HepG2 (cell line): ENCODE measurements around the gene RSL1D1. TPM values are rescaled to one million over a fixed set of nuclear protein-coding genes. Genes with fewer than 3 reads are reported as not detected.

ENCODE experiments used
- CENPX ChIP-seq: sonication (generic); formaldehyde crosslinking; IDR thresholded peaks from 2 replicates; pipeline ENCODE4 v1.9.0; 2021; ENCODE audit warnings: mild to moderate bottlenecking, missing genetic modification reagents, moderate library complexity
- FOXP4 ChIP-seq: sonication (generic); formaldehyde crosslinking; IDR thresholded peaks from 2 replicates; pipeline ENCODE4 v1.4.0; 2020; ENCODE audit warnings: missing genetic modification reagents
- HNRNPL ChIP-seq: fragments of 200-400 bp; formaldehyde crosslinking; IDR thresholded peaks from 2 replicates; pipeline ENCODE4 v1.6.1; 2017; ENCODE audit warnings: mild to moderate bottlenecking, low read depth, low read length
- KLF6 ChIP-seq: IDR thresholded peaks from 2 replicates; pipeline ENCODE4 v1.8.0; 2016; ENCODE audit warnings: missing biosample characterization, missing genetic modification reagents
- MEF2D ChIP-seq: sonication (generic); formaldehyde crosslinking; IDR thresholded peaks from 2 replicates; pipeline ENCODE4 v1.5.1; 2020; ENCODE audit warnings: mild to moderate bottlenecking, missing genetic modification reagents
- PHF20 ChIP-seq: sonication (generic); formaldehyde crosslinking; IDR thresholded peaks from 2 replicates; pipeline ENCODE4 v1.5.0; 2020; ENCODE audit warnings: mild to moderate bottlenecking, missing genetic modification reagents
- TEF ChIP-seq: sonication (generic); formaldehyde crosslinking; IDR thresholded peaks from 2 replicates; pipeline ENCODE4 v1.5.0; 2020; ENCODE audit warnings: missing genetic modification reagents
- ZNF10 ChIP-seq: sonication (generic); formaldehyde crosslinking; IDR thresholded peaks from 2 replicates; pipeline ENCODE4 v1.4.0; 2020; ENCODE audit warnings: mild to moderate bottlenecking, low read depth, missing genetic modification reagents, borderline replicate concordance
- ZNF275 ChIP-seq: sonication (generic); formaldehyde crosslinking; IDR thresholded peaks from 2 replicates; pipeline ENCODE4 v1.8.0; 2022; ENCODE audit warnings: missing genetic modification reagents, mild to moderate bottlenecking, inconsistent platforms, borderline replicate concordance
- ZNF503 ChIP-seq: sonication (generic); formaldehyde crosslinking; IDR thresholded peaks from 2 replicates; pipeline ENCODE4 v1.4.0; 2020; ENCODE audit warnings: missing genetic modification reagents
- ZNF747 ChIP-seq: sonication (generic); formaldehyde crosslinking; IDR thresholded peaks from 2 replicates; pipeline ENCODE4 v1.8.1; 2023; ENCODE audit warnings: missing genetic modification reagents, mild to moderate bottlenecking, borderline replicate concordance
- polyA plus RNA-seq, 8 experiments: library from polyadenylated mRNA; depleted of rRNA in 3 of 8; stranded (reverse) in 7 of 8; unstranded in 1 of 8; fragments of >200 nt; fragmentation: Illumina TruSeq in 4 of 8; extraction: Trizol in 4 of 8; gene quantifications; 2 replicates each; pipeline versions ENCODE4 v1.2.1 to v1.2.3, GENCODE V29; 2011 to 2016; ENCODE audit warnings: low read depth in 4 of 8, missing spikeins in 1 of 8, mixed read lengths in 1 of 8; ENCODE audit not compliant: insufficient read depth in 1 of 8
- total RNA-seq, 5 experiments: library from RNA; depleted of rRNA; stranded (reverse); fragments of >200 nt; fragmentation: Illumina TruSeq; extraction: Trizol; gene quantifications; 2 replicates each; pipeline ENCODE4 v1.2.3, GENCODE V29; 2016; ENCODE audit warnings: low read depth in 1 of 5
- TF ChIP-seq, protein P1 (sequence below): sonication (generic); formaldehyde crosslinking; IDR thresholded peaks from 2 replicates; pipeline ENCODE4 v1.5.0; 2020; ENCODE audit warnings: mild to moderate bottlenecking, missing genetic modification reagents
- TF ChIP-seq, protein P2 (sequence below): IDR thresholded peaks from 2 replicates; pipeline ENCODE4 v1.6.1; 2016; ENCODE audit warnings: missing genetic modification reagents, missing compliant biosample characterization
- TF ChIP-seq, protein P3 (sequence below): sonication (generic); formaldehyde crosslinking; IDR thresholded peaks from 2 replicates; pipeline ENCODE4 v1.4.0; 2020; ENCODE audit warnings: mild to moderate bottlenecking, low read depth, missing genetic modification reagents
- TF ChIP-seq, protein P4 (sequence below): sonication (generic); formaldehyde crosslinking; IDR thresholded peaks from 2 replicates; pipeline ENCODE4 v1.9.0; 2021; ENCODE audit warnings: missing genetic modification reagents, borderline replicate concordance

The RSL1D1 gene
- total and polyA plus RNA-seq, 2 of the 13 experiments (the other 11 are each of a cell fraction or from before 2014, with no cell fraction given): 187 to 343 TPM

GRCh38 chr16:11797166-11797956 is 54.0 kb downstream of the RSL1D1 start, which contains the start of gene ZC3H7A (continued):
- TF ChIP-seq ZNF503 (peak; percentile 74), MEF2D (CRISPR knock-in tag) (peak; percentile 92; the same call in 1 of the 2 replicates), TEF (CRISPR knock-in tag) (no peak; the same call in 1 of the 2 replicates), ZNF747 (CRISPR knock-in tag) (no peak; the same call in 1 of the 2 replicates), CENPX (no peak), PHF20 (CRISPR knock-in tag) (peak; percentile 79), KLF6 (CRISPR knock-in tag) (peak; percentile 98), FOXP4 (peak; percentile 80), ZNF10 (CRISPR knock-in tag) (no peak), ZNF275 (CRISPR knock-in tag) (peak; percentile 98; the same call in 1 of the 2 replicates), HNRNPL (peak; percentile 76; the same call in 1 of the 2 replicates)
- TF ChIP-seq, protein P1, sequence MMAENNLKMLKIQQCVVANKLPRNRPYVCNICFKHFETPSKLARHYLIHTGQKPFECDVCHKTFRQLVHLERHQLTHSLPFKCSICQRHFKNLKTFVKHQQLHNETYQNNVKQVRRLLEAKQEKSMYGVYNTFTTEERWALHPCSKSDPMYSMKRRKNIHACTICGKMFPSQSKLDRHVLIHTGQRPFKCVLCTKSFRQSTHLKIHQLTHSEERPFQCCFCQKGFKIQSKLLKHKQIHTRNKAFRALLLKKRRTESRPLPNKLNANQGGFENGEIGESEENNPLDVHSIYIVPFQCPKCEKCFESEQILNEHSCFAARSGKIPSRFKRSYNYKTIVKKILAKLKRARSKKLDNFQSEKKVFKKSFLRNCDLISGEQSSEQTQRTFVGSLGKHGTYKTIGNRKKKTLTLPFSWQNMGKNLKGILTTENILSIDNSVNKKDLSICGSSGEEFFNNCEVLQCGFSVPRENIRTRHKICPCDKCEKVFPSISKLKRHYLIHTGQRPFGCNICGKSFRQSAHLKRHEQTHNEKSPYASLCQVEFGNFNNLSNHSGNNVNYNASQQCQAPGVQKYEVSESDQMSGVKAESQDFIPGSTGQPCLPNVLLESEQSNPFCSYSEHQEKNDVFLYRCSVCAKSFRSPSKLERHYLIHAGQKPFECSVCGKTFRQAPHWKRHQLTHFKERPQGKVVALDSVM: no peak; the same call in 1 of the 2 replicates
- TF ChIP-seq, protein P2, sequence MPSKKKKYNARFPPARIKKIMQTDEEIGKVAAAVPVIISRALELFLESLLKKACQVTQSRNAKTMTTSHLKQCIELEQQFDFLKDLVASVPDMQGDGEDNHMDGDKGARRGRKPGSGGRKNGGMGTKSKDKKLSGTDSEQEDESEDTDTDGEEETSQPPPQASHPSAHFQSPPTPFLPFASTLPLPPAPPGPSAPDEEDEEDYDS (CRISPR knock-in tag): peak; percentile 100
- TF ChIP-seq, protein P3, sequence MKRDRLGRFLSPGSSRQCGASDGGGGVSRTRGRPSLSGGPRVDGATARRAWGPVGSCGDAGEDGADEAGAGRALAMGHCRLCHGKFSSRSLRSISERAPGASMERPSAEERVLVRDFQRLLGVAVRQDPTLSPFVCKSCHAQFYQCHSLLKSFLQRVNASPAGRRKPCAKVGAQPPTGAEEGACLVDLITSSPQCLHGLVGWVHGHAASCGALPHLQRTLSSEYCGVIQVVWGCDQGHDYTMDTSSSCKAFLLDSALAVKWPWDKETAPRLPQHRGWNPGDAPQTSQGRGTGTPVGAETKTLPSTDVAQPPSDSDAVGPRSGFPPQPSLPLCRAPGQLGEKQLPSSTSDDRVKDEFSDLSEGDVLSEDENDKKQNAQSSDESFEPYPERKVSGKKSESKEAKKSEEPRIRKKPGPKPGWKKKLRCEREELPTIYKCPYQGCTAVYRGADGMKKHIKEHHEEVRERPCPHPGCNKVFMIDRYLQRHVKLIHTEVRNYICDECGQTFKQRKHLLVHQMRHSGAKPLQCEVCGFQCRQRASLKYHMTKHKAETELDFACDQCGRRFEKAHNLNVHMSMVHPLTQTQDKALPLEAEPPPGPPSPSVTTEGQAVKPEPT (CRISPR knock-in tag): peak; percentile 97
- TF ChIP-seq, protein P4, sequence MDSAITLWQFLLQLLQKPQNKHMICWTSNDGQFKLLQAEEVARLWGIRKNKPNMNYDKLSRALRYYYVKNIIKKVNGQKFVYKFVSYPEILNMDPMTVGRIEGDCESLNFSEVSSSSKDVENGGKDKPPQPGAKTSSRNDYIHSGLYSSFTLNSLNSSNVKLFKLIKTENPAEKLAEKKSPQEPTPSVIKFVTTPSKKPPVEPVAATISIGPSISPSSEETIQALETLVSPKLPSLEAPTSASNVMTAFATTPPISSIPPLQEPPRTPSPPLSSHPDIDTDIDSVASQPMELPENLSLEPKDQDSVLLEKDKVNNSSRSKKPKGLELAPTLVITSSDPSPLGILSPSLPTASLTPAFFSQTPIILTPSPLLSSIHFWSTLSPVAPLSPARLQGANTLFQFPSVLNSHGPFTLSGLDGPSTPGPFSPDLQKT (CRISPR knock-in tag): peak; percentile 65; the same call in 1 of the 2 replicates
